Activated CD4-positive, alpha-beta T cell treated with anti-CD3 and anti-CD28 coated beads, Interleukin-2, Interleukin-6, amounts not matched to agents 100 ng/mL and 50 ng/mL, durations not matched to agents 16 hours and 8 hours (primary cell): Measurements from ENCODE around the gene OPCML.

Source experiments
- DNase-seq: peaks from one replicate; pipeline ENCODE4 v3.0.0-alpha.2; 2020

Gene OPCML

DNA sequence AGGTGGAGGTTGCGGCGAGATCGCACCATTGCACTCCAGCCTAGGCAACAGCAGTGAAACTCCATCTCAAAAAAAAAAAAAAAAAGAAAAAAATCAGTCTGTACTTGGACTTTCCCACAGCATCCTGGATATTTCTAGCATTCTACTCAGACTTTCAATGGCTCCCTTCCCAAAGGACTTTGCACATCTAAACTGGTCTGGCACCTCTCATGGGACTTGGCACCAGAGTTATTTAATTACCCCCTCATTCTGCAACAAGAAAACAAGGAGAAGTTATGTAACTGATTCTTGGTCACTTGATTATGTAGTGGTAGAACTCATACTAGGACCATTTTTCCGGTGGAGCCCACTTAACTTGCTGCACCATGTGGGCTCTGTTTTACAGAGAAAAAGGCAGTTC is 519.5 kb downstream of the OPCML start:
- no peak for DNase-seq

DNA sequence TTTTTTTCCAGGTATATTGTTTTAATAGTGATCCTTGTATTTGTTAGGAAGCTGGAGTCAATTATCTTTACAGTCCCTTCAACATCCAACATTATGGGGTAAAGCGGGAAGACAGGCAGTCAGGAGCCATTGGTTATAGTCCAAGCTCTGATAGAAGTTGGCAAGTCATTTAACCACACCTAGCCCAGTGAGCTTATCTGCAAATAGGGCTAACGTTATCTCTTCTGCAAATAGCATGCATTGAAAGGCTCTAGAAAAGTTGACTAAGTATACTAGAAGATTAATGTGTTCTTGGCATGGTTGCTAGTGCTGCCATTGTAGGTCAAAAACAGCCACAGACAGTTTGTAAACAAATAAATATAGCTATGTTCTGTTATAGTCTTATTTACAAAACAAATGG is 520.7 kb downstream of the OPCML start:
- no peak for DNase-seq

DNA sequence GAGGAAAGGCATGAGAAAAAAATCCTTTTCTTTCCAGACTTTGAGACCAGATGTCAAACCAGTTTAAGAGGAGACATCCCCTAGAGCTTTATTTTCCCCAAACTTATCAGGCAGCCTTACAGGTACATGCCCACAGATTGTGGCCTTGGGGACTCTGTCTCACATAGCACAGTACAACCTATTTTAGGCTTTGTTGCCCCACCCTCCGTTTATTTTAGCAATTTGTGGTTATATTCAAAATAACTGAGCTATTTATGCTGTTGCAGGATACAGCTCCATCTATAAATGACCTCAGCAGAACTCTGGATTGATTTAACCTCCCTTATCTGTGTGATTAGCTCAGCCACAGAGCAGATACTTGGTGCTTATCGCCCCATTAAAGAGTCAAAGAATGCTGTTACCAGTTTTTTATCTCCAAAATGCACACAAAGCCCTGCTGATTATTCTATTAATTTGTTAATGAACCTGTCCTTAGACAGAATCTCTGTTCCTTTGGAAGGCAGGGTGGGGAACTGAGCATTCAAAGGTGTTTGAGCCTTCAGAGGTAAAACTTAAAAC is 525.2 kb downstream of the OPCML start:
- DNase-seq: no peak

DNA sequence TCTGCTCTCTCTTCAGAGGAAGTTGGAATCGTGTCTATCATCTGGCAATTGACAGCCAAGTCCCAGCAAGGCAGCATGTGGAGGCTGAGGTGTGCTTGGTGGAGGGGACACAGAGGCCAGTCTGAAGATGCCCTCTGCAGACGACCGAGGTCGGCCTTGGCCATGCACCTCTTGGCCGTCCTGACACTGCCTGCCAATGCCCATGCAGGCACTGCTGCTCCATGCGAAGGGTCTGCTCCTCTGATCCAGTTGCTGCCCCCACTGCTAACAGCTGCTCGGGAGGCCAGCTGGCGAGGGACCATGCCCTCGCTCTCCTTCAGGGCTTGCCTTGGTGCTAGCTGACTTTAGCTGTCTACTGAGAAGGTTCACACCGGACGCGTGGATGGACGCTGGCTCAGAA is 527.9 kb downstream of the OPCML start:
- DNase-seq: no peak

GRCh38 chr11:132999516-132999915 is 532.8 kb downstream of the OPCML start:
- no peak for DNase-seq

DNA sequence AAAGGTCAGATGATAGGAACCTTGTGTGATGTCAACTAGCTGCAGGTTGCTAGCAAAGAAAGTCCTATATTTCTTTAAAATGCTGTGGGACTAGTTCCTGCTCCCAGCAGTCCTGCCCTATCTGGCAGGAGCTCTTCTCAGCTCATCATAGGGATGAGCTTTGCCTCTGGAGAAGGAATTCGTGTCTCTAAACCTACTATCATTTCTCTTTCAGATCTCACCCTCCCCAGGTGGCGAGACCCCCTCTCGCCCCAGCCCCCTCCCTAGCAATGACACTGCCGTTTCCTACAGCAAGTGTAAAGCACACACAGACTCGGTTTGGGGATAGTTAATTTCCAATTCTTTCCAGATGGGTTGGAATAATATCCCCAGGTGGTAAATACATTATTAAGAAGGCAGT is 533.3 kb downstream of the OPCML start:
- DNase-seq: no peak

DNA sequence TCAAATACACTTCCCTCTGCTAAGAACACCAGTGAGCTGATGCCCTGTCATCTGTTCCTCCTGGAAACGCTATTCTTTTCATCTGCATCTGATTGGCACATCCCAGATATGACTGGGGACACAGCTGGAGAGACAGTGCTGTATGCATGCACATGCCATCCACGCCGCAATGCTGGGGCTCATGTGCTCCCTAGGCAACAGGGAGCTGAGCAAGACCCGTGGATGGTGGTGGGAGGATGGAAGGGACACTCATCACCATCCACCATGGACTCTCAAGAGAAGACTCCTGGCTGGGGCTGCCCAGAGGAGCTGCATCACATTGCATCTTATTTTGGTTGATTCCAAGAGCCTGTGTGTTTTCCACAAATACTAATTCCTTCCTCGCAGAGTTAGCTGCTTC is 534.9 kb downstream of the OPCML start:
- DNase-seq: no peak

DNA sequence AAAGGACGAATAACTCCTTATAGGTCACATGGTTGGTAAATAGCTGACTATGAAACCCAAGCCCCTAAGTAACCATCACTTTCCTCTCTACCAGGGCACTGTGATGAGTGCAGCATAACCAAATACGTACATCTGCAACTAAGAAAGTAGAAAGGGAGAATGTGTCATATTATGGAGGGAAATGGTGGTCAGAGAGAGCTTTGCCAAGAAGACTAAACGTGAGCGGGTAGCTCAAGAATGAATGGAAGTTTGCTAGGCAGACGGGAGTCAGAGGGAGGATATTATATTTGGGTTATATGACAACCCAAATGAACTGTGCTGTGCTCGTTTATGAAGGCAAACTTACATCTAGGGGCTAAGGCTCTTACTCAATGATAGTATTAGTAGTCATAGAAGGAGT is 537.3 kb downstream of the OPCML start:
- no peak for DNase-seq

DNA sequence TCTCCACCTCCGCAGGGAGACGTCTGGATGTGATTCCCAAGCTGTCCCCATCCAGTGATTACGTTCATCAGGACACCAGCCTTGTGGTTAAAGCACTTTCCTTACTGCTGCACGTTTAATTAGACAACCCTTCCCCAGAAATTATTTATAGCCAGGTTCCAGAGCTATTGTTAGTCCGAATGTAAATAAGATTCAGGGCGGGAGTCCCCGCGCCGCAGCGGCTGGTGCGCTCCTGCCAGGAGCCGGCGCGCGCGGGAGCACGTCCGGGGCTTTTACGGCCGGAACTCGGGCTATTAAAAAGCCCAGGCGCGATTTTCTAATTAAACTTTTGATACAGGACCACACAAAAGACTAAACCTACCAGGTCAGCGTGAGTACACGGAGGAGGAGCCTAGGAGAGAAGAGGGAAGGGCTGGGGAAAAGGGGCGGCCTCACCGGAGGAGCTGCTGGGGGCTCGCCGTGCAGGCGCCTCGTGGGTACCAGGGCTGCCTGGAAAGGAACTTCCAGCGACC is 538.3 kb downstream of the OPCML start:
- DNase-seq: no peak

GRCh38 chr11:132992838-132993631 is 539.3 kb downstream of the OPCML start:
- no peak for DNase-seq

GRCh38 chr11:132988411-132988810 is 543.9 kb downstream of the OPCML start:
- no peak for DNase-seq

DNA sequence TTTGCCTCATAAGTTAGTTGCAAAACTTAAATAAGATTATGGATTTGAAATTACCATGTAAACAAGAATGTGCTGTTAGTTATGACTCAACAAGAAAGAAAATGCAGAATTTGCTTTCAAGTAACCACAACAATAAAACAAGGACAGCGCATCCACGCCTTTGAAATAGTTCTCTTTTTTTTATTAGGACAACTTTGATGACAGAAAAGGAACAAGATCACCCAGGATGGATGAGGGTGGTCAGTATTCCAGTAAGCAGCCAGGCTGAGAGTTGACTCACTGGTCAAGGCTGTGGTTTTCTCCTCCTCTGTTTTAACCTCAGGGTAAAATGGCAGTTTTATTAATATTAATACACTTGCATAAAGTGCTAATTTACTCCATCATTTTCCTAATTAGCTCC is 544.4 kb downstream of the OPCML start:
- DNase-seq: no peak

- no peak for DNase-seq
These were observed 548.7 kb downstream of the OPCML start for GRCh38 chr11:132983641-132983978.

GRCh38 chr11:132982772-132983640 is 549.3 kb downstream of the OPCML start:
- no peak for DNase-seq

DNA sequence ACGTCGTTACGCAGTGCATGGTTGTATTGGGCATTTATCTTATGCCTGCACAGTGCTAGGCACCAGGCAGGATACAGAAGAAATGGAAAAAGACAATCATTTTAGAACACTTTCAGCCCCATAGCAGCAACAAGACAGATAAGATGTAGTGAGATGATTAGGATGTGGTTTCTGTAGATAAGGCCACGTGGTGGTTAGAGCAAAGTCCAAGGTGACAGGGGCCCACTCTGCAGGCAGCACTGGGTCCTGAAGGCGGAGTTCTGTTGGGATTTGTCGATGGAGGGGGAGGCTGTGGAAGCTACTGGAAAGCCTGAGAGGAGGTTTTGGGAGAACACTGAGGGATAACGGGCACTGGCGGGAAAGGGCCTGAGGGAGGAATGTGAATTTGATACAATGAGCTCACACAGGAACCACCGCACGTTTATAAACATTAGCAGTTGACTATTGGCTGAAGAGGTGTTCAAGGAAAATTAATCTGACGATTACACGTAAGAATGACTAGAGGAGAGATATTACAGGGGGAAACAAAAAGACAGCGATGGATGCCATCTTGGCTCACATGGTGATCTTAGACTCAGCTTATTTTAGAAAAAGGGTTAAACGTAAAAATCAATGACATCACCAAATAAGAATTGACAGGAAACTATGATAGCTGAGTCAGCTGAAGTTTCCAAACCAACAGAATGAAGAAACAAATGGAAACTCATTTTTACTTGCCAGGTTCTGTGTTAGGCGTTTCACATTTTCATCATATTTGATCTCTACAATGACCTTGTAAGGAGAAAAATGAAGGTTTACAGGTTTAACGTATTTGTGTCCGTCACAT is 551.0 kb downstream of the OPCML start:
- no peak for DNase-seq

DNA sequence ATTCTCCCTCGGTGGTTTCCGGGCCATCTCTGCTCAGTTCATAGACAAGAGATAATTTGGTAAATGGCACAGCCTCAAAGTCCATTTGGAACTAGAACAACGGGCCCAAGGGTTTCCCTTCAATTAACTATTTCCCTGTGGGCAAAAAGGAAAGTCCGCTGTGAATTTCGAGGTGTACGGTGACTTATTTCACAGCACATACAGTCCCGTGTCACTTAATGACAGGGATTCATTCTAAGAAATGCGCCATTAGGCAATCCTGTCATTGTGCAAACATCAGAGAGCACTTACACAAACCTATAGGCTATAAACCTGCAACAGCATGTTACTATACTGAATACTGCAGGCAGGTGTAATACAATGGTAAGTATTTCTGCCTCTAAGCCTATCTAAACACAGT is 551.6 kb downstream of the OPCML start:
- DNase-seq: no peak

GRCh38 chr11:132977746-132978145 is 554.6 kb downstream of the OPCML start:
- no peak for DNase-seq

DNA sequence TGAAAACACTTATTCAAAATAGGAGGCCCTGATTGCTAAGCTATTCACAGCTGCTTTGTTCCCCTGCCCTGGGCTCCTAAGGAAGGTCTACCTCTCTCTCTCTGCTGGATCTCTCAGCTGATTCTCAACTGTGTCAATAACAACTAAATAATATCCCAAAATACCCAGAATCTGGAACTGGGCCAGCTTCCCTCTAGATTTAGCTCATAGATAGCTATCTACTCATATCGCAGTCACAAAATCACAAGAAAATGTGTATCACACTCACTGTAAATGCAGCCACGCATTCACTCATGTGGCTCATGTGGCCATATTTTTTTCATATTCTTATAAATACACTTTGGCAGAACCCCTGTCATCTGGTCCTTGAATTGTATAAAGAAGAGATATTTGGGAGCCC is 555.1 kb downstream of the OPCML start:
- DNase-seq: no peak

DNA sequence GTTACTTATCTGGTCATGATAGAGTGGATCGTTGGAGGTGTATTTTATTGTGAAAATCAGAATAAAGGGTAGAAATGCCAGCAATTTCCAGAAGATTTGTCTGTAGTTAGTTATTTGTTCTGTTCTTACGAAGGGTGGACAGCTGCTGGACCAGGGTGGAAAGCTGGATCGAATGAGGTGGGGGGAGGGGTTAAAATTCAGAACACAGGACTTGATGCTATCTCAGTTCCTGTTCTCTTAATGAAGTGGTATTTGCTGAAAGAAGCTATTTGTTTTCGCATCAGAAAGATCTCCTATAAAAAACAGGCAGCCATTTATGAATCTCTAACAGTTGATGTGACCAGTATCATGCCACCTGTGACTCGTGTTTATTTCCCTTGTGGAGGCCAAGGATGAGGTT is 556.2 kb downstream of the OPCML start:
- no peak for DNase-seq

DNA sequence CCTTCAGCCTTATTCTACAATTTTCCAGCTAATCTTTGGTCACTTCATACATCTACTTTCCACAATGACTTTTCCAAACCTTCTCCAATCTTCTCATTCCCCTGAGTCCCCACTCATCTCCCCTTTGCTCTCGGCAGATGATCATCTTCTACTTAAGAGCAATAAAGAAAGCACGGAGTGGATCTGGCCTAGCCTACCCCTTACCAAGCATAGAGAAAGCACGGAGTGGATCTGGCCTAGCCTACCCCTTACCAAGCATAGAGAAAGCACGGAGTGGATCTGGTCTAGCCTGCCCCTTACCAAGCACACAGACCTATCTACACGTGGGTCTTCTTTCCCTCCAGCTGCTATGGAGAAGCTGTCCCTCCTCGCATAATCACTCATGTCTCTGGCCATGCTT is 558.6 kb downstream of the OPCML start:
- no peak for DNase-seq

GRCh38 chr11:132972565-132972964 is 559.7 kb downstream of the OPCML start:
- DNase-seq: no peak

GRCh38 chr11:132971351-132971750 is 561.0 kb downstream of the OPCML start:
- no peak for DNase-seq

DNA sequence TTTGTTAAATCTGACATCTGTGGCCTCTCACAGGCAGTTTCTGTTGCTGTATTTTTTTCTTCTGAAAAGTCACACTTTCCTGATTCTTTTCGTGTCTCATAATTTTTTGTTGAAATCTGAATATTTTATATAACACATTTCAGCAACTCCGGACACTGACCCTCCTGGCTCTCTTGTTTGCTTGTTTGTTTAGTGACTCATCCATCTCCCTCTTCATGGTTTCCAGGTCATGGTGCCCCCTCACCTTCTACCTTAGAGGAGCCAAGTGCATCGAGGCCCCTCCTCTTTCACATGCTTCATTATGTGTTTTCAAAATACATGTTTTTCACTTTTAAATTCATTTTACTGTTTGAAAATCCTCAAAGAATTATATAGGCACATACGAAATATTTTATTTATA is 562.4 kb downstream of the OPCML start:
- DNase-seq: no peak
